HL-60/S4 treated with phorbol 12-myristate 13-acetate at 8.2 ng/mL for 4 days and 3 days (cell line): ENCODE results near the gene NPR2.

Experiments used
- in situ Hi-C: fragments of 300-500 bp; cut with MboI; formaldehyde crosslinking; loops from 2 replicates; pipeline ENCODE4 v1.15.0; 2022; ENCODE audit warnings: low sequenced_read_pairs

Gene NPR2

DNA sequence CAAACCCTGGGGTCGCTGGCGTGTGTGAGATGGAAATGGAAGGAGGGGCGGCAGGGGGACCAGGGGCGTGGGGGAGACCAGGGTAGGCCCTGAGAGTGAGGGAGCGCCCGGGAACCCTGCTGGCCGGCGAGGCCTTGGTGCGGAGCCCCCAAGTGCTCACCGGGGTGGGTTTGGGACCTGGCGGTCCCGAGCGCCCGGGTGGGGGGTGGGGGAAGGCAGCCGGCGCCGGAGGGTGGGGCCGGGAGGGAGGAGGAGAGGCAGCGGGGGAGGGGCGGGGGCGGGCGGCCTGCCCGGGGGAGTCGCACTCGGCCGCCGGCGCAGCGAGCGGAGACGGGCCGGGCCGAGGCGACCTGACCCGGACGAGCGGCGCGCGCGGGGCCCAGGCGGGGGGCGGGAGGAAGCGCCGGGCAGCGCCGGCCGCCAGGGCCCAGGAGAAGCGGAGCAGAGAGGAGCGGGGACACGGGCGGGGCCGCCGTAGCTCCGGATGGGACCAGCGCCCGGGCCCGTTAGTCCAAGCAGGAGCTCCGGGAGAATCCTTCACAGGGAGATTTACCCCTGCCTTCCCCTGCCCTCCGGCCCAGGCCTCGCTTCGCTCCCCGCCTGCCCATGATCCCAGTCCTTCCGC is at the start of gene NPR2:
Gene NPR2, plus strand, starts transcription at position 295 of the 625 bp plus-strand sequence. CDS start 818 bp downstream, outside the sequence.
- in situ Hi-C loops, result loop anchor here (25.0 kb wide), 1 partner anchor 96 kb away; no protein-coding TSS in a partner anchor

DNA sequence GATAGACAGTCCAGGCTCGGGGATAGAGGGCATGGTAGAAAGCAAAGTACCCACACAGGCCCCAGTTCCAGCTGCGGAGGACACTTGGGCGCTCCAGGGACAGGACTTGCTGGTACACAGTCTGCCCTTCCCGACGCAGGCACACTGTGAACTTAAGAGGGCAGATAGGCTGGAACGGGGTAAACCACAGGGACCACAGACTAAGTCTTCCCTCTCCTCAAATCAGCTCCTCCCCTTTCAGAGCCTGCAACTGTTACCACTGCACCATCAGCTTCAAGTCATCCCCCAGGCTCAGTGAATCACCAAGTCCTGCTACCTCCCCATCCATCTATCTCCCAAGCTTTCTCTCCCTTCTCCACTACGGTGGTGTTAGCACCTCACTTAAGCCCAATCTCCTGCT is 49.7 kb upstream of the NPR2 start:
- in situ Hi-C loops, result no loop called here

DNA sequence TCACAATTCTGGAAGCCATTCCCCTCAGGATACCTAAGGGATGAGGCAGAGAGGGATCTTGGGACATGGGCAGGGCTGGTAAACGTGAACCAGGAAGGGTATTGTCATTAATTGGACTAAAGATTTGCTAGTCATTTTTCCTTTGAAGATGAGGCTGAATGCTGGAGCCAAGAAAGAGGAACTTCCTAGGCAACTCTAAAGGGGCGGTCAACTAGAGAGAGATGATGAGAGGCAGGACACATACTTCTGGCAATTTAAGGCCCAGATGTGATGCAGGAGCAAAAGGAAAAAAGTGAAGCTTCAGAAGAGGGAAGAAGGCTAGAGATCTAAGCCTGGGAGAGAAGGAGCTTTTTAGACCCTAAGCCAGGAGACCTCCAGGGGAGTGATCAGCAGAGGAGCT is 47.9 kb upstream of the NPR2 start:
- in situ Hi-C loops, result no loop called here

DNA sequence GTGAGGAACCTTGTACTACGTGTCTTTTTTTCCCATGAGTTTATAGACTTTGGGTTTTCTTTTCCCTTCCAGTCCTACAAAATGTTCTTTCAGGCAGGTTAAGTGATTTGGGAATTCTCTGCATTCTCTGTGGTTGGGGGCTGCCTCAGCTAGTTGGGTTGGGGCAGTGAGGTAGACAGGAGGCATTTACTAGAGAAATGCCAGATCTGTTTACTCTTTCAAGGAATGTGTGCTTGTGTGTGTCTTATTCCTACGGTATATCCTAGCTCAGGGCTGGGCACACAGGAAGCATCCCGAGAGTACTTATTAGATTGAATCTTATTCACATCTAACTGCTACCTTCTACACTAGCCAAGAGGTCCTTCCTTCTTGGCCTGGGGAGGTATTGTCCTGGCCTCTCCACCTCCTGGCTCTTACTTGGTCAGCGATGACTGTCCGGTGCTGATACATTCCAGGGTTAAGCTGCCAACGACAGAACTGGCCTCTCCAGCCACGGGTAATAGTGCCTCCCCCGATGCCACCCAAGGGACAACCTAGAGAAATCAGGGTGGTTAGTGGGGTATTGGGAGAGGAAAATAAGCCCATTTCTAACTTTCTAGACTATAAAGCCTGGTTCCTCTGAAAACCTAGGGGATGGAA is 47.4 kb upstream of the NPR2 start:
- in situ Hi-C loops, result no loop called here

DNA sequence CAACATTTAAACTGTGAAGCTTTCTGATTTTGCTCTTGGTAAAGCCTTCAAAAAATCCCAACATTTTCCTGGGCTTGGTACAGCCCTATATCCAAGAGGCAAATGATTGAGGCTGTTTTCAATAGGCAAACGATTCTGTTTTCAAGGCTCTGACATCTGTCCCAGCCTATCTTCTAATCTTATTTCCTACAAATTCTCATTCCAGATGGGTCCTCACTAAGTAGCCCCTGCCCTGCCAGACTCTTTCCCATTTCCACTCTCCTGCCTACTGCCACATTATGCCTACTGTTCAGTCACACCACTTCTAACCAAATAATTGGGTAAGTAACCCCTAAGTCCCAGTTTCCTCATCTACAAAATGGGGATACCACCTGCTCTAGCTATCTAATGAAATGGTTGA is 45.8 kb upstream of the NPR2 start:
- in situ Hi-C loops, result no loop called here

DNA sequence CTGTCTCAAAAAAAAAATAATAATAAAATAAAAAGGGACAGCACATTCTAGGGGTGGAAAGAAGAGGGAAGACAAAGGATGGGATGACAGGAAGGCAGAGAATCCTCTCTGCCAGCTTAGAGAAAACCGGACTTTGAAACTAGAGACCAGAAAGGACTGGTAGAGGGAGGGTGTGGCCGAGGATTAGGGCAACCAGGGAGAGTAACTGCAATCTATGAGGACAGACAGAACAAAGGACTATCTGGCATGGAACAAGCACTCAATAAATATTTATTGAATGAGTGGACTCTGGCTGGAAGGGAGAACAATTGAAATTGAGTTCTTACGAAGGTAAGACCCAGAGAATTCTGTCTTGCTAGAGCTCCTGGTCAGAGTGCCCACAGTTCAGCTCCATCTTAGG is 44.8 kb upstream of the NPR2 start:
- in situ Hi-C loops, result no loop called here

DNA sequence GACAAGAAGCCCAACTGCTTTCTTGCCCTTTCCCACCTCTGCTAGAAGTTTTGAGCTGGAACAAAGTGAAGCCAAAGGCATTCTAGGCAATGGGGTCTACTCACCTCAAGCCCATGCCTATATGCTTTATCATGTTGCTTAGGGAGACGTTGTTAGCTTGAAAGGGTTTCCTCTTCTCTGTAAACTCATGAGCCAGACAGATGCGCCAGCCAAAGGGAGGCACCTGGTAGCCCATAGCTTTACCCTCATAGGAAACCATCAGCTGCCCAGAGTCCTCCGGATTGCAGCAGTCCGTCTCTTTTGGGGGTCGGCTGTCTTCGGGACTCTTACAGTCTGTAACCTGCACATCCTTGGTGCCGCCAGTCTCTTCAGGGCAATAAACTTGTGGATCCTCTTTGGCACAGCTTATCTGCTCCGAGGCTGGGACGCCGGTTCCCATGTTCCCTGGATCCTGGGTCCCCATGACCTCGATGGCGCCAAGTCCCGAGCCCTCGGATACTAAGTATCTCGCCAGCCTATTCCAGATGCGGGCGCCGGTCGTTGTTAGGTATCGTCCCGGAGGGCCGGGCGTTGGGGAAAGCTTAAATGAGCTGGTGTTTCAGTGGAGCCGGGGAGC is 43.0 kb upstream of the NPR2 start:
- in situ Hi-C loops, result no loop called here

DNA sequence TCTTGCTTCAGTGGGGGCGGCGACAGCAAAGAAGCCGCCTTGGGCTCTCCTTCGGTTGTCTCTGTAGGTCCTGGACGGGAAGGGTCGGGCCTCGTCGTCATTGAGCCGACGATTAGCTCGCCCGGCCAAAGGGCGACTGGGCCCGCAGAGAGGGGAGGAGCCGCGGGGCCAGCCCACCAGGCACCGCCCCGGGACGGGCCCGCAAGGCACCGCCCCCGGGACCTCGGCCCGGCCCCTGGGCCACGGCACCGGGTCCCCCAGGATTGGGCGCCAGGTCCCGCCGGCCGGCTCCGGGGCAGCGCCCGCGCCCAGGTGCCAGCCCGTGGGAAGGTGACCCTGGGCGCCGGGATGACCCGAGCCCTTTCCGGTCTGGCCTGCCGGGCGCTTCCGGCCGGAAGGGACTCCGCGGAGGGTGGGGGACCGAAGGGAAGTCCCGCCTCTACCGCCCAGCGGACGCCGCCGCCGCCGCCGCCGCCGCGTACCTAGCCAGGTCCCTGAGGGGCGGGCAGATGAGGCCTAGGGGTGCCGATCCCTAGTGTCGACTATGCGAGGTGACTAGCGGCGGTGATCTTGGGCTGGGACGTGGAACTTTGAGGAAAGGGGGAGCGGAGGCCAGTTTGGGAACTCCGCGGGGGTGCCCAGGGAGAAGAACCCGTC is 42.4 kb upstream of the NPR2 start, which contains the start of the genes GBA2 and RGP1:
Gene GBA2, minus strand, starts transcription at position 371 of the 657 bp plus-strand sequence. CDS start 524 bp downstream, outside the sequence.
Gene RGP1, plus strand, starts transcription at position 430 of the 657 bp plus-strand sequence. CDS start 469 bp downstream, outside the sequence.
- in situ Hi-C loops, result no loop called here

DNA sequence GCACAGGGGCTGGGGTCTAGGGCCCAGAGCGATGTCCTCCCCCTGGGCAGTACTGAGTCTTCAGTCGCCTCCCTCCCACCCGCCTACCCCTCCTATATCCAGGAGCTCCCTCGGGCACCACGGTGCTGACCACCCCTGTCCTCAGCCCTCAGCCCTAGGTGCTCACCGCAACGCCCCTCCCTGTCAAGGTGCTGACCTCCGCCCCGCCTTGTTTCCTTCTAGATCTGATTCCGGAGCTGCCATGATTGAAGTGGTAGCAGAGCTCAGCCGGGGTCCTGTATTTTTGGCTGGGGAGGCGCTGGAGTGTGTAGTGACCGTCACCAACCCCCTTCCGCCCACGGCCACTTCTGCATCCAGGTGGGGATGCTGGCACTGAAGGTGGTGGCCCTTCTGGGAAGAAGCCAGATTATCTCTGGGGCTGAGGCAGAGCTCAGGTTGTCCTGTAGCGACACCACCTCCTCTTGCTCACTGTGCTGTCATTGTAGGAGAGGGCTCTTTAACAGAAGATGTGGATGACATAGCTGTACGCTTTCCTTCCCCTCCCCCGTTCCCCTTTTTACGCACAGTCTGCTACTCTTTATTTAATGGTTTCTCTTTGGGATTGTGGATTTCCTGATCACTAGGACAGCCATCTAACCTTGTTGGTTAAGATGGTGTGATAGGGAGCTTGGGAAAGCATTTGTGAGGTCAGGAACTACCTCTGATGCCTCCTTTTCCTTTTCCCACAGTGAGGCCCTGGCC is 41.7 kb upstream of the NPR2 start:
- in situ Hi-C loops, result no loop called here

DNA sequence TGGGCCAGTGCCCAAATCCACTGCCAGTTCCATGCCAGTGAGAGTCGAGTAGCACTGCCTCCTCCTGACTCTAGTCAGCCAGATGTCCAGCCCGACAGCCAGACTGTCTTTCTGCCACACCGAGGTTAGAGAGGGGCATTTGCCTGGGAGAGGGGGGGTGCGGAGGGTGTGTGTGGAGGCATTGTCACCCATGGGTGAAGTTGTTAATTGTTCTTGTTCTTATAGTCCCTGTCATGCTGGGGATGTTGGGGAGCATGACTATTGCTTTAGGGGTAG is 41.2 kb upstream of the NPR2 start:
- in situ Hi-C loops, result no loop called here

DNA sequence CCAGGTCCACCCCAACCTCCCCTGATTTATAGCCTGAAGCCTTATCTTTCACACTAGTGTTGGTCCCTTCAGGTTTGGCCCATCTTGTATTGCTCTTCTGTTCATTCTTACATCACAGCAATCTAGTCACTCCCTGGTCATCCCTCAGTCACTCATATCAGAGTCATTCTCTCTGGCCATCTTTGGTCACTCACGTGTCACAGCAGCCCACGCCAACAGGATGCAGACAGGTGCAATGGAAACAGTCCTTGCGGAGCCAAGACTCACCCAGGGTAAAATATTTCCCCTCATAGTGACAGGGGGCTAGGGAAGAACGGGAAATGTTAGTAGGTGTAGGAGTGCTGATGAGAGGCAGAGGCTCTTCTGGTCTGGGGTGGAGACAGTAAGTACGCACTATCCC is 37.9 kb upstream of the NPR2 start:
- in situ Hi-C loops, result no loop called here

DNA sequence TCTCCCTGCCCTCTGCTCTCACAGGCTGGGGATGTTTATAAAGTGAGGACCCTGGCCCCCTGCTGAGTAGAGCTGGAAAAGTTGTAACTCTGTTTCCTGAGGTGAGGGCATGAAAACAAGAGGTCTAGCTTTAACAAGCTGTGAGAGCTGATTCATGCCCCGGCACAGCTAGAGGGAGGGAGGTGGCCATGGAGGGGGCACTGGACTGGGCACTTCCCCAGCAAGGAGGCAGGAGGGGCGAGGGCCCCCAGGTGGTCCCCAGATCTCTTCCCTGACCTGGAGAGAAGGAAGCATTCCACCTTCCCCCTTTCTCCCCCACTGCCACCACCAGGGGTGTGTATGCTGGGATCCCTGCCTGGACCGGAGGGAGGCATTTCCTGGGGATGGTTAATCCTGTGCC is 37.1 kb upstream of the NPR2 start, which contains the start of gene MSMP:
Gene MSMP, minus strand, starts transcription at position 13 of the 400 bp plus-strand sequence. CDS start 147 bp downstream, outside the sequence.
- in situ Hi-C loops, result no loop called here

DNA sequence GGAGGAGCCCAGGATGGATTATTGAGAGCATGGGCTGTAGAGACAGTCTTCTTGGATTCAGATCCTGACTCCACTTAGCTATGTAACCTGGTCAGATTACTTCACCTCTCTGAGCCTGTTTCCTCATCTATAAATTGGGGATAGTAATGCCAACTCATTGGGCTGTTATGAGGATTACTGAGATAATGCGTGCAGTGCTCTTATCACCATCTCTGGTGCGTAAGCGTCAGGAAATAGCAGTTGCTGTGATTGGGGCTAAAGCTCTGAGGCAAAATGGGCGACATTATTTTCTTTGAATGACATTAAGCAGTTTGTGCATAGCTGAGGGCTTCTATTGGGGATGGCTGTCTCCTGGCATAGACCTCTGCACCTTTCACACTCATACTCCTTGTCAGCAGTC is 36.3 kb upstream of the NPR2 start:
- in situ Hi-C loops, result no loop called here

DNA sequence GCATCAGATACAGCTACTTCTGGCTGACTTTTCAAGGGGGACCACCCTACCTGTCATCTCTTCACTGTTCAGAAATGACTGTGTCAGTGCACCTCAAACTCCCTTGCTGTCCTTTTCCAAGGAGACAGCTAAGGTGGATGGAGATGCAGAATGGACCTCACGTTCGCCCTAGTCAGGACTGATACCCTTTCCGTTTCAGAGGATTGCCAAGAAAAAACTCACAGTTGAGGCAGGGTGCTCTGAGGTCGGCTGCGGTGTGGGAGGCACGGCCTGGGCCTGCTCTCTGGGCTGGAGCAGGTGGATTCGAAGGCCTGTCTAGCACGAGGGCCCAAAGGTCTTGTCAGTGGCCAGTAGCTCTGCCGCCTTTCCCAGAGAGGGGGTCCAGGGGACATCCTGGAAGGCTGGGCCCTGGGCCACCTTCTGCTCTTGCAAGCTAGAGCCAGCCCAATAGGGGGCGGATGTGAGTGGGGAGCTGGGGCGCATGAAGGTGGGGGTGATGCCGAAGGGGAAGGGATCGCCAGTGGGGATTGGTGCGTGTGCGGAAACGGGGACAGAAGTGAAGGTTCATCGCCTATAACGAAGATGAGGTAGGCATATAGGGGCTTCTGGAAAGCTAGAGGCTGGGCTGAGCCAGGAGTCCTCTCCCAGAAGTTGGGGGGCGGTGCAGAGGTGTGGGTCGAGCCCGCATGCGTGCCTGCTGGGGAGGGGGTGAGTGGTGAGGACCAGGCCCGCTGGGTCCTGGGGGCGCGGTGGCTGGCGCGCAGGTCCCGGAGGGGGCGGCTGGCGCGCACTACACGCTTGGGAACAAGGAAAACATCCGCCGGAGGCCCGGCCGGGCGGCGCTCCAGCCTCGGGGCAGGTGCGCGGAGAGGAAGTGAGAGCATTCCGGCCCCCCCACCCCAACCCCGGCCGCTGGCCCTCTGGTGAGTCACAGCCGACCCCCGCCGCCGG is 34.8 kb upstream of the NPR2 start:
- in situ Hi-C loops, result no loop called here

DNA sequence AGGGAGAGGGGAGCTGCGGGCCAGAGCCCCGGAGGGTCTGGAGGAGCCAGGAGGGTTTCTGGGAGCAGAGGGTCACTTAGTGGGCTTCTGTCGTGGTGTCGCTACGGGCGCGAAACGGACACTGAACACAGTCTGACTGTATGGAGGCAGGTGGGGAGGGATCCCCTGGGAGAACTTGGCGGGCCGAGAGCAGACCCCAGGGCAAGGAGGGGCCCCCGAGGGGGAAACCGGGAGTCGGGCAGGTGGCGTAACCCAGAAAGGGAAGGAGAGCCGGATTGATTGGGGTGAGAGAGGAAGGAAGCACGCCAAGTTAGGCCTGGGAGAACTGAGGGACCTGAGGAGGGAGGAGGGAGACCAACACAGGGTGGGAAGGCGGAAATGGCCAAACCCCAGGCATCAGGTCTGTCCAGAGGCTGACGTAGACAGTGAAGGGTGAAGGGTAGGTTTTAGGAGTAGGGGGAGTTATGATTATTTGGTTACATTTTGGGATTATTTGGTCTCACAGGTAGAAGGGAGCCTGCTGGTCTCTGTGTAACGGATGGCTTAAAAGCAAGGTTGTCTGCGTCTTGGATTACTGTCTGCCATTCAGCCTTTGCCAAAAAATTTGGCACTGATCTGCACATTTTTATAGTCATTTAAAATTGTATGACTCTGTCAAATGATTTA is 34.0 kb upstream of the NPR2 start:
- in situ Hi-C loops, result no loop called here

DNA sequence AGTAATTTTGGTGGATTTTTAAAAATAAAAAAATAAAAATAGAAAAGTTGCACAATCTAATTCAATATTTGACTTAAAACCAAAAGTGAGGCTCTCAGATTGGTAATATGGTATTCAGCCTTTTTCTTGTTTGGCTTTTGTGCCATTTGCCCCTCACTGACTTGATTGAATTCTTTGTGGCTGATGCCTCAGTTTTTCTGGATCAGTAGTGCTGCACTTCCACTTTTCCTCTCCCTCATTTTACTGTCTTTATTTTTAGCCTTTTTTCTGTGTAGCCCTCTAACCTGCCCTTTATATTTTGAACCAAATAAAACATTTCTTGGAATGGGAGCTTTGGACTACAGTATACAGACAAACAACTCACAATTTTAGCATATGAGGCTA is 33.5 kb upstream of the NPR2 start:
- in situ Hi-C loops, result no loop called here

DNA sequence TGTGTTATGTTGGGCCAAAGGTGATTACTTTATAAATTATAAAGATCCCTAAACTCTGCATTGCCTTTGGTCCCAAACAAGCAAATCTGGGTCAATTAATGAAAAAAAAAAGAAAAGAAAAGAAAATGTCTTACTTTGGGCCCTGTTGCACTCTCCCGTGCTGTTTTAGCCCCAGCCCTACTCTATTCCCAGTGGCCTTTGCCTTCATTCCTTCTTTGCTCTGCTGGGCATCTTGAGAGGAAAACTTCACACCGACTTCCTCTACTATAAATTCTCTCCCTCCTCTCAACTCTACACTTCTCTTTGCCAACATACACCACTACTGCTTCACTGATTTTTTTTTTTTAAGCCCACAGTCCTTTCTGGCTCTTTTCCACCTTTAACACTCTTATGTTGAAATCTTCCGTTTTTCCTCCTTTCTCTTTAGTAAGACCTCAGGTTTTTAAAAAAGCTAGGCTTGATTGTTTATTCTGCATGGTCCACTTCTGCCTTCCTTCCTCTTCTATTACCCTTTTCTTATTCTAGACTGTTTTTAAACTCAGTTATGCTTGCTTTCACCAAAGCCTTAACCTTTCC is 32.8 kb upstream of the NPR2 start:
- in situ Hi-C loops, result no loop called here

DNA sequence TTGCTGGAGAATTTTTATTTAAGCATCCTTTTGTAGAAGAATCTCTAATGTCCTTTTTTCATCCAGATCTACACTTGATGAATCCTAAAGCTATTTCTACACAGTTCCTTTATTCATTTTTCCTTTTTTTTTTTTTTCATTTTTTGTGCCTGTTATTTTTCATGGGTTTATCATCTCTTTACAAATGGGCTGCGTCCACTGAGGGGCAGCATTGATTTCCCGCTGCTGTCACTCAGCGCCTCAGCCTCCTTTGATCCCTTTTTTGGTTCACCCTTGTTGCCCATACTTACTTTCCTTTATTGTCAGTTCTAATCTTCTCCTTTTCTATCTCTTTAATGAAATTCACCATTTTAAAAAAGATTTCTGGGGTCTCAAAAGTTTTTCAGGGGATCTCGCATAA is 31.6 kb upstream of the NPR2 start:
- in situ Hi-C loops, result no loop called here

DNA sequence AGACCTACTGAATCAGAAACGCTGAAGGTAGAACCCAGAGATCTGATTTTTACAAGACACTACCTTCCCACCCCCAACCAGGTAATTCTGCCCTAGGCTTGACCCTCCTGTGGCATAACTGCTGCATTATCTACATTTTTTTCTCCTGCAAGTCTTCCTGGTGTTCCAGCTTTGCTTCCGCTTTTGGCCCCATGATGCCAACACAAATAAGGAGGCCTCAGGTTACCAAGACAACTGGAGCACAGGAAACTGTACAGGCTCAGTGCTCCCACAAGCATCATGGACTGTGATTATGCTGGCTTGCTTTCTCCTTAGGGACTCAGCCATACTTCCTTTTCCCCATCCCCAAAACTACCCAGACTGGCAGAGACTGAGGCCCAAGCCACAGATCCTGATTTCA is 30.7 kb upstream of the NPR2 start:
- in situ Hi-C loops, result no loop called here
